Esophagus muscularis mucosa (tissue), 4 donors: ENCODE results near the gene DAAM2. TPM values are rescaled to one million over a fixed set of nuclear protein-coding genes. Genes with fewer than 3 reads are reported as not detected.
A peak's percentile ranks its signal among the peaks of the same experiment; 100 is the strongest.

ENCODE experiments used
- DNase-seq: peaks from one replicate; pipeline ENCODE4 v3.0.0-alpha.2; 2017; ENCODE audit errors: extremely low spot score
- H3K27ac ChIP-seq, 4 donors: fragments of 200-600 bp; sonication (generic); replicated peaks in 1 of 4; 1 replicate in 3 of 4; 2 replicates in 1 of 4; pipeline ENCODE4 v1.5.1; 2016 to 2019; ENCODE audit warnings: mild to moderate bottlenecking in 1 of 4
- H3K27me3 ChIP-seq, 4 donors: fragments of 200-600 bp; sonication (generic); one replicate each; pipeline versions ENCODE4 v1.5.1 to v1.6.0; 2016 to 2019
- H3K36me3 ChIP-seq, 4 donors: fragments of 200-600 bp; sonication (generic); one replicate each; pipeline ENCODE4 v1.5.1; 2016 to 2019
- H3K4me1 ChIP-seq, 4 donors: fragments of 200-600 bp; sonication (generic); one replicate each; pipeline ENCODE4 v1.5.1; 2016 to 2019
- H3K4me3 ChIP-seq, 4 donors: fragments of 200-600 bp; sonication (generic); 1 replicate in 2 of 4; 2 replicates in 2 of 4; pipeline ENCODE4 v1.5.1; 2016 to 2019; ENCODE audit warnings: mild to moderate bottlenecking in 4 of 4, moderate library complexity in 1 of 4
- H3K9me3 ChIP-seq, 4 donors: fragments of 200-600 bp; sonication (generic); 1 replicate in 3 of 4; 2 replicates in 1 of 4; pipeline ENCODE4 v1.5.1; 2016 to 2019
- EP300 ChIP-seq: sonication (generic); formaldehyde crosslinking; IDR thresholded peaks from one replicate; pipeline ENCODE4 v1.6.1; 2017; ENCODE audit warnings: antibody characterized with exemption
- POLR2A ChIP-seq: fragments of 450-650 bp; IDR thresholded peaks from one replicate; pipeline ENCODE4 v1.6.1; 2017; ENCODE audit warnings: antibody characterized with exemption, moderate library complexity, mild to moderate bottlenecking, low read depth
- POLR2AphosphoS5 ChIP-seq, 2 donors: sonication (generic); formaldehyde crosslinking; IDR thresholded peaks; one replicate each; pipeline ENCODE4 v1.6.1; 2017; ENCODE audit warnings: antibody characterized with exemption in 2 of 2
- WGBS: methylation state at CpG from one replicate; pipeline ENCODE4 v1.1.5; 2018; 5-methylcytosine and 5-hydroxymethylcytosine counted together
- intact Hi-C: fragments of 100-400 bp; cut with DNase I; formaldehyde crosslinking; loops from one replicate; pipeline ENCODE4 v1.15.1; 2023
- total RNA-seq, 4 donors: library from RNA; depleted of rRNA; stranded (reverse); fragments of >200 nt; gene quantifications; one replicate each; pipeline versions ENCODE4 v1.1.0 to v1.2.1, GENCODE V29; 2016
- TF ChIP-seq, protein P1 (sequence below), 3 experiments: fragments of 200-600 bp in 2 of 3; fragments of 450-650 bp in 1 of 3; sonication (generic) in 2 of 3; IDR thresholded peaks; one replicate each; pipeline ENCODE4 v1.5.1; 2017 to 2019; ENCODE audit warnings: antibody characterized with exemption in 3 of 3, mild to moderate bottlenecking in 2 of 3, moderate library complexity in 1 of 3

DAAM2 gene
- total RNA-seq, 4 donors from 2014 or later = 221 to 446 (median 392) TPM

DNA sequence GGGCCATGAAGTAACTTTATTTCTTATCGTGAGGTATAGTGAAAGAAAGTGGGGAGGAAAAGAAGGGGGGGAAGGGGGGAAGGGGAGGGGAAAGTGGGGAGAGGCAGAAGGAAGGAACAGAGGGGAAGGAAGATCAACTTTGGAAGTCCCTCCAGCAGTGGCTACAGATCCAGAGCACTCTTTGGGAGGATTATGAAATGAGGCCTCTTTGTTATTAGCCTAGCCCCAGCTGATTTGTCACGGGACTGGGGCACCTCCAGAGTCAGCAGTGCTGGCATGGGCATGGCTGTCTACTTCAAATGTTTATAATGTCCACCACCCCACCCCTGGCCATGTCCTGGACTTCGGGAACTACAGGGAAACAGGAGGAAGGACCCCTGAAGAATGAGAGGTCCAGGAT is 134.5 kb downstream of the DAAM2 start:
- no peaks in the 10 kb centered on the region for H3K9me3 ChIP-seq
- H3K27ac ChIP-seq = peak overlapping the region in 3 of 4 donors; percentile 5 to 23 (median 21)
- no peak for DNase-seq
- 80% methylated on average over 3 of the region's 3 CpGs for WGBS
- no peaks in the 10 kb centered on the region for H3K27me3 ChIP-seq
- TF ChIP-seq EP300 = no peak
- TF ChIP-seq POLR2AphosphoS5 (IDR thresholded peaks at IDR 0.05) = no peak
- TF ChIP-seq, protein P1, sequence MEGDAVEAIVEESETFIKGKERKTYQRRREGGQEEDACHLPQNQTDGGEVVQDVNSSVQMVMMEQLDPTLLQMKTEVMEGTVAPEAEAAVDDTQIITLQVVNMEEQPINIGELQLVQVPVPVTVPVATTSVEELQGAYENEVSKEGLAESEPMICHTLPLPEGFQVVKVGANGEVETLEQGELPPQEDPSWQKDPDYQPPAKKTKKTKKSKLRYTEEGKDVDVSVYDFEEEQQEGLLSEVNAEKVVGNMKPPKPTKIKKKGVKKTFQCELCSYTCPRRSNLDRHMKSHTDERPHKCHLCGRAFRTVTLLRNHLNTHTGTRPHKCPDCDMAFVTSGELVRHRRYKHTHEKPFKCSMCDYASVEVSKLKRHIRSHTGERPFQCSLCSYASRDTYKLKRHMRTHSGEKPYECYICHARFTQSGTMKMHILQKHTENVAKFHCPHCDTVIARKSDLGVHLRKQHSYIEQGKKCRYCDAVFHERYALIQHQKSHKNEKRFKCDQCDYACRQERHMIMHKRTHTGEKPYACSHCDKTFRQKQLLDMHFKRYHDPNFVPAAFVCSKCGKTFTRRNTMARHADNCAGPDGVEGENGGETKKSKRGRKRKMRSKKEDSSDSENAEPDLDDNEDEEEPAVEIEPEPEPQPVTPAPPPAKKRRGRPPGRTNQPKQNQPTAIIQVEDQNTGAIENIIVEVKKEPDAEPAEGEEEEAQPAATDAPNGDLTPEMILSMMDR (IDR thresholded peaks at IDR 0.05) = no peak
- no peak overlapping the region for H3K4me3 ChIP-seq
- H3K36me3 ChIP-seq = peaks cover 21 to 54% (median 44%) of the 10 kb centered on the region in 4 donors
- H3K4me1 ChIP-seq = peaks cover 32 to 60% (median 45%) of the 10 kb centered on the region in 4 donors
- intact Hi-C loops = no loop called here

DNA sequence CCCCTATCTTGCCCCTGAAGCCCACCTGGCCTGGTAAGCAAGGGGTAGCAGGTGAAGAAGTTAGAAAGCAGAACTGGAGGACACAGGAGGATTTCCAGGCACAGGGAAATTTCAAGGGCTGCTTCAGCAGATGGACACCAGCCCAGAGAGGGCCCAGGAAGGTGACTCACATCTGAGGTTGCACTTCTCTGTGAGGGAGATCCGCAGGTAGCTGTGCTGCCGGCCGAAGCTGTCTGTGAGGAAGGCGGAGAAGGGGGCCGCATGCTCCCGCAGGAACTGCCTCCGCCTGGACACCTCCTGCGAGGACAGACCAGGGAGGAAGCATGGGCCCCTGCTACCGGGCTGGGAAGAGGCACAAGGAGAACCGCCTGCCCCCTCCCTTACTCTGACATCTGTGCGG is 135.0 kb downstream of the DAAM2 start:
- Histone ChIP-seq H3K27me3 (no peaks in the 10 kb centered on the region), H3K27ac (peak overlapping the region in 3 of 4 donors; percentile 5 to 23 (median 21)), H3K4me3 (no peak overlapping the region), H3K9me3 (no peaks in the 10 kb centered on the region), H3K36me3 (peaks cover 18 to 49% (median 40%) of the 10 kb centered on the region in 4 donors), H3K4me1 (peaks cover 36 to 64% (median 50%) of the 10 kb centered on the region in 4 donors)
- TF ChIP-seq, protein P1 (IDR thresholded peaks at IDR 0.05) = no peak
- TF ChIP-seq EP300 (no peak), POLR2AphosphoS5 (IDR thresholded peaks at IDR 0.05) (no peak), POLR2A (no peak)
- WGBS = 92% methylated on average over 11 of the region's 11 CpGs
- intact Hi-C loops = no loop called here
- no peak for DNase-seq

DNA sequence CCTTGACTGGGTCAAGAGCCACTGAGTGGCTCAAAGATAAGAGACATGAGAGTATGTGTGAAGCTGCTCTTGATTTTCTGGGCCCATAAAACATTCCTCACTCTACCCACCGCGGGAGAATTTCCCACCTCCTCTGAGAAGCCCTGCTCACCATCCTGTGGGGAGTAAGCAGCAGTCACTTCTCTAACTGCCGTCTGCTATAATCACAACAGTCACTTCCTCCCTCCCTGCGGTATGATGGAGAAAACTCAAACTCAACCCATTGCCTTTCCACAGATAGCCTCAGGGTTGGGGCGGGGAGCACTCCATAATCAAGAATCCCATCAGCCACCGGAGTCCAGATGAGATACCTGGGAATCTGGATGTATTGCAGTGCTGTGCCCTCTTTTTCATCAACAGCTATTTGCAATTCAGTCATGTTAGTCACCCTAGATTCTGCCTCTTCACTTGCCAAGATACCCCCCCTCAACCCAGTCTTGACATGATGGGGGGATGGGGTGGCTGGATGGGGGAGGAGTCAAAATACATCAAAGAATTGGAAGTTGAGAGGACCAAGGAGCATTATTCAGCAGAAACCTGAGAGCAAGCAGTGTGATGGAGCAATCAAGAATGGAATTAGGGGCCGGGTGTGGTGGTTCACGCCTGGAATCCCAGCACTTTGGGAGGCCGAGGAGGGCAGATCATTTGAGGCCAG is 137.0 kb downstream of the DAAM2 start:
- Histone ChIP-seq H3K27ac (no peak overlapping the region), H3K4me1 (peaks cover 51 to 73% (median 62%) of the 10 kb centered on the region in 4 donors), H3K36me3 (peaks cover 8 to 29% (median 19%) of the 10 kb centered on the region in 4 donors), H3K27me3 (no peaks in the 10 kb centered on the region), H3K9me3 (no peaks in the 10 kb centered on the region), H3K4me3 (no peak overlapping the region)
- WGBS = 76% methylated on average over 8 of the region's 9 CpGs
- intact Hi-C loops = no loop called here
- DNase-seq = no peak
- TF ChIP-seq POLR2AphosphoS5 (IDR thresholded peaks at IDR 0.05) (no peak), EP300 (no peak), POLR2A (no peak)
- TF ChIP-seq, protein P1 (IDR thresholded peaks at IDR 0.05) = no peak

DNA sequence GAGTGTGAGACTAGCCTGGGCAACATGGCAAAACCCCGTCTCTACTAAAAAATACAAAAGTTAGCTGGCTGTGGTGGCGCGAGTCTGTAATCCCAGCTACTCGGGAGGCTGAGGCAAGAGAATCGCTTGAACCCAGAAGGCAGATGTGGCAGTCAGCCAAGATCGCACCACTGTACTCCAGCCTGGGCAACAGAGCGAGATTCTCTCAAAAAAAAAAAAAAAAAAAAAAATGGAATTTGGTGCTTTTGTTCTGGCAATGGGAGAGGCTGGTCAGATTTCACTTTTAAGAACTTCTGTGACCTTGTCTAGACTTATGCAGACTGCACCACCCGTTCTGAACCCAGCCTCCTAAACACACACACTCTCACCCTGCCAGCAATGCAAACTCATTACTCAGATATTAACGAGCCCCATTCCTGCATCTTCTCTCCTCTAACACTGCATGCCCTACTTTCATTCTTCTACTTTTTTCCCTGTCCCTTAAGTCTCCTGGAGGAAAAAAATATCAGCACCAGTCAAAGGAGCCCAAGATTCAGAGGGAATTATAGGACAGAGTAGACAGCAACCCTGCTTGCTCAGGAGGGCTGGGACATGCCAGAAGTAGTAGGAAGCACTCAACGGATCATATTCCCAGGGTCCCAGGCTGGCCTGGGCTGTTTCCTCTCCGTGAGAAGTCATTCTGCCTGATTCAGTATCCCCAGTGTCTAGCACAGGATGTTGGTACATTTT is 137.7 kb downstream of the DAAM2 start:
- intact Hi-C loops = no loop called here
- DNase-seq = no peak
- Histone ChIP-seq H3K9me3 (no peaks in the 10 kb centered on the region), H3K27ac (peak overlapping the region in 2 of 4 donors; percentile 22 to 34), H3K36me3 (peaks cover 4 to 22% (median 12%) of the 10 kb centered on the region in 4 donors), H3K27me3 (no peaks in the 10 kb centered on the region), H3K4me1 (peaks cover 56 to 78% (median 67%) of the 10 kb centered on the region in 4 donors), H3K4me3 (no peak overlapping the region)
- 80% methylated on average over 11 of the region's 11 CpGs for WGBS
- TF ChIP-seq, protein P1 (IDR thresholded peaks at IDR 0.05) = no peak
- TF ChIP-seq POLR2A (no peak), POLR2AphosphoS5 (IDR thresholded peaks at IDR 0.05) (no peak), EP300 (no peak)
